Ascending aorta (tissue), 2 donors: ENCODE results near the gene CHSY1. TPM values are rescaled to one million over a fixed set of nuclear protein-coding genes. Genes with fewer than 3 reads are reported as not detected.

Experiments used
- DNase-seq, 2 donors: peaks; one replicate each; pipeline ENCODE4 v3.0.0-alpha.2; 2019; ENCODE audit warnings: low spot score in 2 of 2
- H3K27ac ChIP-seq, 2 donors: fragments of 200-600 bp; sonication (generic); one replicate each; pipeline ENCODE4 v1.5.1; 2016 to 2017; ENCODE audit warnings: mild to moderate bottlenecking in 1 of 2
- H3K27me3 ChIP-seq: fragments of 200-600 bp; sonication (generic); one replicate; pipeline ENCODE4 v1.5.1; 2017
- H3K36me3 ChIP-seq, 2 donors: fragments of 200-600 bp; sonication (generic); one replicate each; pipeline ENCODE4 v1.5.1; 2016
- H3K4me1 ChIP-seq, 2 donors: fragments of 200-600 bp; sonication (generic); one replicate each; pipeline ENCODE4 v1.5.1; 2016 to 2017; ENCODE audit warnings: mild to moderate bottlenecking in 1 of 2
- H3K4me3 ChIP-seq, 2 donors: fragments of 200-600 bp; sonication (generic); one replicate each; pipeline ENCODE4 v1.5.1; 2016 to 2017; ENCODE audit warnings: mild to moderate bottlenecking in 1 of 2
- H3K9me3 ChIP-seq, 2 donors: fragments of 200-600 bp; sonication (generic); one replicate each; pipeline ENCODE4 v1.5.1; 2016
- CTCF ChIP-seq, 3 experiments: fragments of 200-600 bp in 2 of 3; fragments of 450-650 bp in 1 of 3; sonication (generic) in 2 of 3; IDR thresholded peaks; one replicate each; pipeline ENCODE4 v1.5.1; 2016 to 2019; ENCODE audit warnings: antibody characterized with exemption in 3 of 3, mild to moderate bottlenecking in 1 of 3, moderate library complexity in 1 of 3
- intact Hi-C: fragments of 100-400 bp; cut with DNase I; formaldehyde crosslinking; loops from one replicate; pipeline ENCODE4 v1.15.1; 2023
- total RNA-seq: library from RNA; depleted of rRNA; stranded (reverse); fragments of >200 nt; gene quantifications from one replicate; pipeline ENCODE4 v1.1.0, GENCODE V29; 2016

The CHSY1 gene
- total RNA-seq: 47.4 TPM

GRCh38 chr15:101251830-101252820, at the start of gene CHSY1:
Gene CHSY1, minus strand, starts transcription at chr15:101252048. Its CDS starts 592 bp downstream, at chr15:101251456.
- peak; percentile 83 to 96 for DNase-seq
- Histone ChIP-seq H3K27me3 (no peaks in the 10 kb centered on the region), H3K9me3 (no peaks in the 10 kb centered on the region), H3K4me1 (peaks cover 8 to 40% of the 10 kb centered on the region in 2 donors), H3K4me3 (peak within 1 kb of the TSS; percentile 94 to 96), H3K36me3 (no peaks in the 10 kb centered on the region), H3K27ac (peak within 1 kb of the TSS; percentile 84 to 93)
- peak in 2 of 3 experiments; percentile 38 to 44 for TF ChIP-seq CTCF (IDR thresholded peaks at IDR 0.05)
- intact Hi-C loops: loop anchor here (1.0 to 10.0 kb wide), 6 partner anchors 51 to 647 kb away; partner anchors contain the start of genes ASB7 and LINS1

- Histone ChIP-seq H3K27me3 (no peaks in the 10 kb centered on the region), H3K36me3 (peaks cover 0 to 2% of the 10 kb centered on the region in 2 donors), H3K4me3 (peak overlapping the region in 1 of 2 donors; percentile 100), H3K4me1 (peaks cover 3 to 13% of the 10 kb centered on the region in 2 donors), H3K9me3 (no peaks in the 10 kb centered on the region), H3K27ac (no peak overlapping the region)
- intact Hi-C loops: loop anchor here (5.0 kb wide), 1 partner anchor 426 kb away; the partner anchor contains the start of gene TARS3
- no peak for TF ChIP-seq CTCF (IDR thresholded peaks at IDR 0.05)
- DNase-seq: no peak
These were observed 44.9 kb upstream of the CHSY1 start for GRCh38 chr15:101296418-101297405.

- no peak for TF ChIP-seq CTCF (IDR thresholded peaks at IDR 0.05)
- Histone ChIP-seq H3K36me3 (peaks cover 0 to 2% of the 10 kb centered on the region in 2 donors), H3K4me3 (peak overlapping the region; percentile 65 to 100), H3K4me1 (peaks cover 3 to 13% of the 10 kb centered on the region in 2 donors), H3K9me3 (no peaks in the 10 kb centered on the region), H3K27ac (peak overlapping the region; percentile 95 to 98), H3K27me3 (no peaks in the 10 kb centered on the region)
- DNase-seq: no peak
- intact Hi-C loops: loop anchor here (1.0 to 5.0 kb wide), 4 partner anchors 18 to 427 kb away; partner anchors contain the start of genes SELENOS, TARS3 and TM2D3
These were observed 43.8 kb upstream of the CHSY1 start for GRCh38 chr15:101295607-101296161.

- DNase-seq: peak; percentile 87 to 99
- Histone ChIP-seq H3K27me3 (no peaks in the 10 kb centered on the region), H3K4me1 (peaks cover 3 to 13% of the 10 kb centered on the region in 2 donors), H3K4me3 (peak within 1 kb of the TSS; percentile 65 to 100), H3K27ac (peak within 1 kb of the TSS; percentile 95 to 98), H3K36me3 (peaks cover 2 to 4% of the 10 kb centered on the region in 2 donors), H3K9me3 (no peaks in the 10 kb centered on the region)
- intact Hi-C loops: loop anchor here (1.0 to 5.0 kb wide), 4 partner anchors 18 to 427 kb away; partner anchors contain the start of genes SELENOS, TARS3 and TM2D3
- no peak for TF ChIP-seq CTCF (IDR thresholded peaks at IDR 0.05)
These were observed 43.1 kb upstream of the CHSY1 start, which contains the start of gene SNRPA1 for GRCh38 chr15:101294731-101295606. Gene SNRPA1, minus strand, starts transcription at chr15:101295248. Its CDS starts 70 bp downstream, at chr15:101295178.
